Measurements from ENCODE around the gene GPR4.
"Not testable (repeated sequence)": the region's sequence is repeated elsewhere in the genome, so short reads cannot be mapped to it uniquely, and the experiment has no call there.

GPR4 gene

GRCh38 chr19:45616704-45617017, 14.6 kb upstream of the GPR4 start:
- no peak overlapping the region for H3K9ac ChIP-seq (ENCODE audit: low read length)
- H3K27me3 ChIP-seq (ENCODE audit: control insufficient read depth in 1 of 2, insufficient read depth in 2 of 2, low read length in 2 of 2), result no peaks in the 10 kb centered on the region
- H3K36me3 ChIP-seq (ENCODE audit: insufficient read depth, low read length), result peaks cover 13% of the 10 kb centered on the region
- no peak overlapping the region for H3K4me3 ChIP-seq (ENCODE audit: low read depth in 1 of 2, low read length in 2 of 2)
- no peaks in the 10 kb centered on the region for H3K4me1 ChIP-seq (ENCODE audit: insufficient read depth, low read length)
- H3K27ac ChIP-seq (ENCODE audit: low read depth, low read length), result no peak overlapping the region
- no peaks in the 10 kb centered on the region for H3K9me3 ChIP-seq (ENCODE audit: low read length)

GRCh38 chr19:45615795-45616703, 14.0 kb upstream of the GPR4 start:
- Histone ChIP-seq H3K9ac (ENCODE audit: low read length) (no peak overlapping the region), H3K27ac (ENCODE audit: low read depth, low read length) (no peak overlapping the region)

GRCh38 chr19:45615056-45615455, 13.0 kb upstream of the GPR4 start:
- H3K27me3 ChIP-seq (ENCODE audit: control insufficient read depth in 1 of 2, insufficient read depth in 2 of 2, low read length in 2 of 2); H3K9me3 ChIP-seq (ENCODE audit: low read length); H3K9ac ChIP-seq (ENCODE audit: low read length); H3K4me3 ChIP-seq (ENCODE audit: low read depth in 1 of 2, low read length in 2 of 2); H3K27ac ChIP-seq (ENCODE audit: low read depth, low read length); H3K4me1 ChIP-seq (ENCODE audit: insufficient read depth, low read length): not testable (repeated sequence)
- peaks cover 13% of the 10 kb centered on the region for H3K36me3 ChIP-seq (ENCODE audit: insufficient read depth, low read length)

More at GRCh38 chr19:45615795-45616703, 14.0 kb upstream of the GPR4 start:
- Histone ChIP-seq H3K27me3 (ENCODE audit: control insufficient read depth in 1 of 2, insufficient read depth in 2 of 2, low read length in 2 of 2) (no peaks in the 10 kb centered on the region), H3K4me3 (ENCODE audit: low read depth in 1 of 2, low read length in 2 of 2) (no peak overlapping the region), H3K36me3 (ENCODE audit: insufficient read depth, low read length) (peaks cover 13% of the 10 kb centered on the region), H3K9me3 (ENCODE audit: low read length) (no peaks in the 10 kb centered on the region), H3K4me1 (ENCODE audit: insufficient read depth, low read length) (no peaks in the 10 kb centered on the region)

GRCh38 chr19:45613926-45614725, 12.1 kb upstream of the GPR4 start:
- Histone ChIP-seq H3K27ac (ENCODE audit: low read depth, low read length) (no peak overlapping the region), H3K9me3 (ENCODE audit: low read length) (no peaks in the 10 kb centered on the region), H3K27me3 (ENCODE audit: control insufficient read depth in 1 of 2, insufficient read depth in 2 of 2, low read length in 2 of 2) (no peaks in the 10 kb centered on the region), H3K4me3 (ENCODE audit: low read depth in 1 of 2, low read length in 2 of 2) (no peak overlapping the region), H3K4me1 (ENCODE audit: insufficient read depth, low read length) (no peaks in the 10 kb centered on the region), H3K36me3 (ENCODE audit: insufficient read depth, low read length) (peaks cover 18% of the 10 kb centered on the region), H3K9ac (ENCODE audit: low read length) (no peak overlapping the region)

GRCh38 chr19:45608948-45609347, 6.9 kb upstream of the GPR4 start:
- Histone ChIP-seq H3K4me3 (ENCODE audit: low read depth in 1 of 2, low read length in 2 of 2) (no peak overlapping the region), H3K27me3 (ENCODE audit: control insufficient read depth in 1 of 2, insufficient read depth in 2 of 2, low read length in 2 of 2) (no peaks in the 10 kb centered on the region), H3K9me3 (ENCODE audit: low read length) (no peaks in the 10 kb centered on the region), H3K27ac (ENCODE audit: low read depth, low read length) (no peak overlapping the region), H3K4me1 (ENCODE audit: insufficient read depth, low read length) (no peaks in the 10 kb centered on the region), H3K9ac (ENCODE audit: low read length) (no peak overlapping the region), H3K36me3 (ENCODE audit: insufficient read depth, low read length) (peaks cover 14% of the 10 kb centered on the region)

GRCh38 chr19:45607071-45608029, 5.3 kb upstream of the GPR4 start:
- H3K27ac ChIP-seq (ENCODE audit: low read depth, low read length), result no peak overlapping the region
- no peak overlapping the region for H3K9ac ChIP-seq (ENCODE audit: low read length)

GRCh38 chr19:45601115-45601514, 897 bp downstream of the GPR4 start:
- no peaks in the 10 kb centered on the region for H3K4me1 ChIP-seq (ENCODE audit: insufficient read depth, low read length)
- no peak overlapping the region for H3K27ac ChIP-seq (ENCODE audit: low read depth, low read length)
- H3K27me3 ChIP-seq (ENCODE audit: control insufficient read depth in 1 of 2, insufficient read depth in 2 of 2, low read length in 2 of 2), result peaks cover 48 to 64% of the 10 kb centered on the region in 2 donors
- H3K4me3 ChIP-seq (ENCODE audit: low read depth in 1 of 2, low read length in 2 of 2), result no peak overlapping the region
- H3K9ac ChIP-seq (ENCODE audit: low read length), result no peak overlapping the region
- H3K36me3 ChIP-seq (ENCODE audit: insufficient read depth, low read length), result no peaks in the 10 kb centered on the region
- no peaks in the 10 kb centered on the region for H3K9me3 ChIP-seq (ENCODE audit: low read length)

More at GRCh38 chr19:45607071-45608029, 5.3 kb upstream of the GPR4 start:
- peaks cover 4 to 6% of the 10 kb centered on the region in 2 donors for H3K27me3 ChIP-seq (ENCODE audit: control insufficient read depth in 1 of 2, insufficient read depth in 2 of 2, low read length in 2 of 2)
- H3K4me1 ChIP-seq (ENCODE audit: insufficient read depth, low read length), result no peaks in the 10 kb centered on the region
- H3K9me3 ChIP-seq (ENCODE audit: low read length), result no peaks in the 10 kb centered on the region
- peak overlapping the region in 1 of 2 donors; percentile 25 for H3K4me3 ChIP-seq (ENCODE audit: low read depth in 1 of 2, low read length in 2 of 2)
- H3K36me3 ChIP-seq (ENCODE audit: insufficient read depth, low read length), result peaks cover 5% of the 10 kb centered on the region

GRCh38 chr19:45600340-45600885, 1.6 kb downstream of the GPR4 start:
- H3K4me3 ChIP-seq (ENCODE audit: low read depth in 1 of 2, low read length in 2 of 2), result no peak overlapping the region
- H3K27ac ChIP-seq (ENCODE audit: low read depth, low read length), result no peak overlapping the region
- no peaks in the 10 kb centered on the region for H3K36me3 ChIP-seq (ENCODE audit: insufficient read depth, low read length)
- no peaks in the 10 kb centered on the region for H3K9me3 ChIP-seq (ENCODE audit: low read length)
- peaks cover 48 to 69% of the 10 kb centered on the region in 2 donors for H3K27me3 ChIP-seq (ENCODE audit: control insufficient read depth in 1 of 2, insufficient read depth in 2 of 2, low read length in 2 of 2)
- no peak overlapping the region for H3K9ac ChIP-seq (ENCODE audit: low read length)
- H3K4me1 ChIP-seq (ENCODE audit: insufficient read depth, low read length), result no peaks in the 10 kb centered on the region

- Histone ChIP-seq H3K4me3 (ENCODE audit: low read depth in 1 of 2, low read length in 2 of 2) (no peak overlapping the region), H3K9me3 (ENCODE audit: low read length) (no peaks in the 10 kb centered on the region), H3K9ac (ENCODE audit: low read length) (no peak overlapping the region), H3K4me1 (ENCODE audit: insufficient read depth, low read length) (no peaks in the 10 kb centered on the region), H3K27me3 (ENCODE audit: control insufficient read depth in 1 of 2, insufficient read depth in 2 of 2, low read length in 2 of 2) (peaks cover 48 to 69% of the 10 kb centered on the region in 2 donors), H3K36me3 (ENCODE audit: insufficient read depth, low read length) (no peaks in the 10 kb centered on the region), H3K27ac (ENCODE audit: low read depth, low read length) (no peak overlapping the region)
Observed at GRCh38 chr19:45599286-45599685, 2.7 kb downstream of the GPR4 start.

GRCh38 chr19:45598267-45599001, 3.6 kb downstream of the GPR4 start:
- Histone ChIP-seq H3K27me3 (ENCODE audit: control insufficient read depth in 1 of 2, insufficient read depth in 2 of 2, low read length in 2 of 2) (peaks cover 48 to 69% of the 10 kb centered on the region in 2 donors), H3K36me3 (ENCODE audit: insufficient read depth, low read length) (no peaks in the 10 kb centered on the region), H3K9me3 (ENCODE audit: low read length) (no peaks in the 10 kb centered on the region), H3K4me1 (ENCODE audit: insufficient read depth, low read length) (no peaks in the 10 kb centered on the region), H3K27ac (ENCODE audit: low read depth, low read length) (no peak overlapping the region), H3K4me3 (ENCODE audit: low read depth in 1 of 2, low read length in 2 of 2) (no peak overlapping the region), H3K9ac (ENCODE audit: low read length) (no peak overlapping the region)
